Measurements from ENCODE around the gene EP300.
"Not testable (repeated sequence)": the region's sequence is repeated elsewhere in the genome, so short reads cannot be mapped to it uniquely, and the experiment has no call there.

The EP300 gene

GRCh38 chr22:41078931-41079330 lies 13.5 kb upstream of the EP300 start:
- no peak overlapping the region for H3K4me3 ChIP-seq (ENCODE audit: low read depth, low read length)

GRCh38 chr22:41085842-41086241 lies 6.5 kb upstream of the EP300 start:
- no peak overlapping the region for H3K4me3 ChIP-seq (ENCODE audit: low read depth, low read length)

- H3K4me3 ChIP-seq (ENCODE audit: low read depth, low read length), result peak overlapping the region; percentile 88
Measured at GRCh38 chr22:41091132-41092022, 1.0 kb upstream of the EP300 start.

- peak overlapping the region; percentile 88 for H3K4me3 ChIP-seq (ENCODE audit: low read depth, low read length)
Measured at GRCh38 chr22:41092847-41093411, 537 bp downstream of the EP300 start.

GRCh38 chr22:41094041-41094593 lies 1.7 kb downstream of the EP300 start:
- peak overlapping the region; percentile 88 for H3K4me3 ChIP-seq (ENCODE audit: low read depth, low read length)

GRCh38 chr22:41096391-41096790 lies 4.0 kb downstream of the EP300 start:
- no peak overlapping the region for H3K4me3 ChIP-seq (ENCODE audit: low read depth, low read length)

GRCh38 chr22:41096841-41097240 lies 4.4 kb downstream of the EP300 start:
- no peak overlapping the region for H3K4me3 ChIP-seq (ENCODE audit: low read depth, low read length)

- no peak overlapping the region for H3K4me3 ChIP-seq (ENCODE audit: low read depth, low read length)
Measured at GRCh38 chr22:41099036-41099435, 6.6 kb downstream of the EP300 start.

GRCh38 chr22:41106122-41106968 lies 14.0 kb downstream of the EP300 start:
- H3K4me3 ChIP-seq (ENCODE audit: low read depth, low read length), result no peak overlapping the region

- not testable (repeated sequence) for H3K4me3 ChIP-seq (ENCODE audit: low read depth, low read length)
Measured at GRCh38 chr22:41106969-41107325, 14.6 kb downstream of the EP300 start.

GRCh38 chr22:41110968-41111367 lies 18.6 kb downstream of the EP300 start:
- no peak overlapping the region for H3K4me3 ChIP-seq (ENCODE audit: low read depth, low read length)

- H3K4me3 ChIP-seq (ENCODE audit: low read depth, low read length), result no peak overlapping the region
Measured at GRCh38 chr22:41116342-41116741, 23.9 kb downstream of the EP300 start.

- no peak overlapping the region for H3K4me3 ChIP-seq (ENCODE audit: low read depth, low read length)
Measured at GRCh38 chr22:41117127-41117965, 25.0 kb downstream of the EP300 start.

GRCh38 chr22:41123151-41123550 lies 30.8 kb downstream of the EP300 start:
- no peak overlapping the region for H3K4me3 ChIP-seq (ENCODE audit: low read depth, low read length)

- no peak overlapping the region for H3K4me3 ChIP-seq (ENCODE audit: low read depth, low read length)
Measured at GRCh38 chr22:41124086-41124485, 31.7 kb downstream of the EP300 start.

- H3K4me3 ChIP-seq (ENCODE audit: low read depth, low read length), result no peak overlapping the region
Measured at GRCh38 chr22:41127451-41127850, 35.1 kb downstream of the EP300 start.

- H3K4me3 ChIP-seq (ENCODE audit: low read depth, low read length), result no peak overlapping the region
Measured at GRCh38 chr22:41128606-41129005, 36.2 kb downstream of the EP300 start.

GRCh38 chr22:41132550-41132949 lies 40.2 kb downstream of the EP300 start:
- no peak overlapping the region for H3K4me3 ChIP-seq (ENCODE audit: low read depth, low read length)

GRCh38 chr22:41140365-41140957 lies 48.1 kb downstream of the EP300 start:
- H3K4me3 ChIP-seq (ENCODE audit: low read depth, low read length), result no peak overlapping the region

GRCh38 chr22:41145921-41146320 lies 53.5 kb downstream of the EP300 start:
- H3K4me3 ChIP-seq (ENCODE audit: low read depth, low read length), result not testable (repeated sequence)

Measured in iPS-11a (cell line).